GM19238 (cell line): ENCODE results near the gene HS6ST3.

Experiments
- DNase-seq: peaks from one replicate; pipeline ENCODE4 v3.0.0; 2011; ENCODE audit warnings: low spot score; ENCODE audit not compliant: insufficient read length

The HS6ST3 gene

DNA sequence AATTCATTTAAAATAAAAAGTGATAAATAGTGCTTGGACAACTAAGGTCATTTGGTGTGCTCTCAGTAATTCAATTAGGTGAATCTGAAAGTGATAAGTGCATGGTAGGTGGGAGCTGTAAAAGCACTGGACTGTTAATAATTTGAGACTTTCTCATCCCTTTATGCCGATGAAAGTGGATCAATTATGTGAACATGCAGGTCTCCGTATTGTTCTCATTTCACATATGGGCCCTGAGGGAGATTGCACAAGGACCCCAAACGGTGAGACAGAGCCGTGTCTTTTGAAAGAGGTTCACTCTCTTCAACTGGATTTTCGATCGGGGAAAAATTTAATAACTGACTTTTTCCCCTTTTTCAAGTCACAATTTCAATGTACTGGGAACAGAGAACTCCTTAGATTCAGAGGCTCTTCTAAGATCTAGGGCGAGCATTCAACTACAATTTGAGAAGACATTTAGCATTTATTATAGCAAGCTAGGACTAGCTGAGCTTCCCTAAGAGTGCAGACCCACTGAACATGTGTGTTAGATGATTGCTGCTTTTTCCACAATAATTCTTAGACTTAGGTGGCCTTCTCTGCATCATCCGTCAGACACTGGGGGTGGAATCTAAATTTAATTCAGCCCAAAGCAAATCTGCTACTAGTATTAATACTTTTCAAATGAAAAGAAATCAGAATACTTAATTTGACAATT, 556.8 kb downstream of the HS6ST3 start:
- no peak for DNase-seq

DNA sequence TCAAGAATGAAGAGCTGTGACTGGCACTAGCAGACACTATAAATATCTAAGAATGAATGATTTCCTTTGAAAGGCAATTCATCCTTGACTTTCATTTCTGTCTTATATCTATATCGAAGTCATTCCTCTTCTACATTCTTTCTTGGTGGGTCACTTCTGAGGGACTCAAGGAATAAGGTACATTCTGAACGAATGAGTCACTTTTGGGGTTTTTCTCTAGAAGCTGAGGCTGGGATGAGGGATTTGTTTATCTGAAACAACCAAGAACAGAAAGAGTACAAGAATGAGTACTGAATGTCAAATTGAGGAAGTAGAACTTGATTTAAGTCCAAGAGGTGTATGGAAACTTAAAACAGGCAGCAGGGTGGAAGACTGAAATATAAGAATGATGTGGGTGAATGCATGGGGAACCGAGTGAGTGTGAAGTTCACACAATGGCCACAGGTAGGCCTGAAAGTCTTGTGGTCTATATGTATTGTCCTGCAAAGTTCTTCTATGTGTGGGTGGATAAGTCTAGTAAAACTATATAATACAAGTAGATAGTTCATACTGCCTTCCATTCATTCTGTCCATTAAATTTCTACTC, 560.5 kb downstream of the HS6ST3 start:
- no peak for DNase-seq

DNA sequence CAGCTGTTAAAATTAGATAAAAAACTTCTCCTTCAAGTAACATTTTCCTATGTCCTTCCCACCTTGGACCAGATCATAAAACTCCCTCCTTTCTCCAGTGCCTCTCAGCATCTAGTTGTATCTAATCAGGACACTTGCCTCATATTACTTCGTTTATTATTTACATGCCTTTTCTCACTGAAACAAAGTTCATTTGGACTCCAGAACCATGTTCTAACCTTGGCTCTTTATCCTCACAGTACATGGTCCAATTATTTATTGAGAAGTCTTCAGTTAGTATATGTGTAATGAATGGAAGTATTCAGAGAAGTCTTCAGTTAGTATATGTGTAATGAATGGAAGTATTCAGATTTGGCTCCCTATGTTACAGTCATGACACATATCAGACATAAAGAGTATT, 561.7 kb downstream of the HS6ST3 start:
- no peak for DNase-seq

DNA sequence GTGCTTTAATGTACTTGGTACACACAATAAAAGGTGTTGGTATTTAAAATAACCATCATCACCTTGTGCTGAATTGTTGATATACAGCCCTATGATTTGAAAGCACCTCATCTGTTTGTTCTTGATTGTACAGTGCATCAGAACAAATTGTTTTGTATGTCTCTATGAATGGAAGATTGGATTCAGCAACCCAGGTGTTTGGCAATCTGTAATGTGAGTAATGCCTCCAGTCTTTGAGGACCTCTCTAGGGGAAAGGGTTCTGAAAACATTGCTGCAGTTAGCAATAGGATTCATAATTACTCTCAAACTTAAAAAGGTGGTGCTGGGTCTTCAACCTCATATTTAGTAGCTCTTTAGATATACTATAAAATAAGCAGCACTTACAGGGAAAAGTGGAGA, 562.6 kb downstream of the HS6ST3 start:
- DNase-seq, result no peak

DNA sequence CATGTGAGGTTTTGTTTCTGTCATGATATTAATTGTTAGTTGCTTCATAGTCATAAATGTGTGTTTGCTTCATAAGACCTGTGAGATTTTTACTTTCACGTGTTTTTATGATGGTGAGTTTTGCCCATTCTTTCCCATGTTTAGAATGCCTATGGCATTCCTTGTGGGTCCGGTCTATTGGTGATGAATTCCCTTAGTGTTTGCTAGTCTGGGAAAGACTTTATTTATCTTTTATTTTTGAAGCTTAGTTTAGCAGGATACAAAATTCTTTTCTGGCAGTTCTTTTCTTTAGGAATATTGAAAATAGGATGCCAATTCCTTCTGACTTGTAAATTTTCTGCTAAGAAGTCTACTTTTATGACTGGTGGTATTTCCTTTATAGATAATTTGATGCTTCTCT, 571.7 kb downstream of the HS6ST3 start:
- no peak for DNase-seq

DNA sequence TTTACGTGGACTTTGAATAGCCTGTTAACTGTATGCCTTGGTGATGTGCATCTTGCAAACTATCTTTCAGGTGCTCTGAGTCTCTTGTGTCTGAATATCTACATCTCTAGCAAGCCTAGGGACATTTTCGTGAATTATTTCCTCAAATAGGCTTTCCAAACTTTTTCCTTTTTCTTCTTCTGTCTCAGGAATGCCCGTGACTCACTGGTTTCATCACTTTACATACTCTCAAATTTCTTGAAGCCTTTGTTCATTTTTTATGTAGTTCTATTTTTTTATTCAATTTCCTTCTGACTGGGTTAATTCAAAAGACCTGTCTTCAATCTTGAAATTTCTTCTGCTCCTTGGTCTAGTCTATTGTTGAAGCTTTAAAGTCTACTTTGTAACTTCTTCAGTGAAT, 572.1 kb downstream of the HS6ST3 start:
- DNase-seq, result no peak

DNA sequence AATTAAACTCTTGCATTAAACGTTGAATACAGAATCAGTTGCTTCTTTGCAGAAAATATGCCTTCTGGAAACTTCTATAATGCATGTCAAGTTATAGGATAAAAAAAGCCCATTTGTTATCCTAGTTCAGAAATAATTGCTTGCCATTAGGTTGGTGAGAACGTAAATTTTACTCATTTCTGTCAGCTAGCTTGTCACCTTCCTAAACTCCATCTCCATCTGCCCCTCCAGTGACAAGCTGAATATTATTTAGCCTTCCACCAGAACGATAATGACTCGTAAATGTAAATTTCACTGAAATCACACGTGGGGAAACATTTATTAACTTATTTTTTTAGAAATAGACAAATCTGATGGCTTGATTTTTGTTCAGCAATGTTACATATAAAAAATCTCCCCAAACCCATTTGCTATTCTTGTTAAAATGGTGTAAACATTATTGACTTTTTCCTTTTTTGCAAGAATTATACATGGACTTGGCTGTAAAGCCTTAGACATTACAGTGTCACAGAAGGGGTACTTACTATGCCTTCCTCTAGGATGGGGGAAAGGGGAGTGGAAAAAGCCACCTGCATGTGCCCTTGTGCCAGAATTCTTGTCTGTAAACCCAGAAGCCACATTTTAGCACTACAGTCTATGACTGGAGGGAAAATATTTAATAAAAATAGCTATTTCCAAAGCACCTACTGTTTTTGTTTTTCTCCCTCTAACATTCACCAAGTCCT, 577.5 kb downstream of the HS6ST3 start:
- DNase-seq, result no peak

DNA sequence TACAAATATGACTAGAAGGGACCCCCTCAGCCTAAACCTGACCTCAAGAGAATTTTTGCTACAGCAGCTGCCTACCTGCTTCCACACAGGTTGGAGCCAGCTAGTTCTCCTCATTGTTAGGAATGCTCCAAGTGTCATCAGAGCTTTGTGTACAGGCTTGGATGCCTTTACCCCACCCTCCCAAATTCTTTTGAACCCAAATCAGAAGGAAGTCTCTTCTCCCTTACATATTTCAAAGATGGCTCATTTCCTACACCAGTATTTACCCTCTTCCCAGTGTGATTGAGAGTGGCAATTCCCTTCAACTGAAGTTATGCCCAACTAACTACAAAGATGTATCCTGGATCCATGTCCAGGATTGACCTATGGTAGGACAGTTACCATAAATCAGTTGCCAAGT, 581.2 kb downstream of the HS6ST3 start:
- DNase-seq, result no peak

DNA sequence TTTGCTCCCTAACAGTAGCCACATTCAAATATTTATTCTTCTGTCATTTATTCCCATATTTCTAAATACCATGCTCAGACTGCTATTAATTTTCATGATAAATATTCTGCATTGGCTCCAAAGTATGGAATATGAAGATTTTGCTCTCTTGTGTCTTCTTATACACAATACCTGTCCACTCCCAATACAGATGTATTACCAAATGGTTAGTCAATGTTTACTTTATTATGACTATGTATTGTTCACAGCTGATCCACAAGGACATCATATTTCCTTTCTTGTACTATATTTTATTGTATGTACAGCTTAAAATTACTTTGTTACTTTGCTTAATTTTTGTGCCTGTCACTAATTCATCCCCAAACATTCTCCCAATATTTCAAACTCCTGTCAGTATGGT, 582.1 kb downstream of the HS6ST3 start:
- no peak for DNase-seq

DNA sequence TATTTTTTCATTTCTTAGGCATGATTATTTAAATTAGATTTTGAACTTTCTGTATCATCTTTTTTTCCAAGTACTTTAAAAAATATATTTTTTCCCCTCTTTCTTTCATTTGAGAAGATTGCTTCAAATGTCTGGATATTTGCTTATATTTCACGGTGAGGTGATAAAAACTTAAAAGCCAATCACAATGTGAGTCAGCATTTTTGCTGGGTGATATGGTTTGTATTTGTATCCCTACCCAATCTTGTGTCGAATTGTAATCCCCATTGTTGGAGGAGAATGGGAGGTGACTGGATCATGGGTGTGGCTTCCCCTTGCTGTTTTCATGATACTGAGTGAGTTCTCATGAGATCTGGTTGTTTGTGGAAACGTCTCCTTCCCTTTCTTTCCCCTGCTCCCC, 583.9 kb downstream of the HS6ST3 start:
- DNase-seq, result no peak

DNA sequence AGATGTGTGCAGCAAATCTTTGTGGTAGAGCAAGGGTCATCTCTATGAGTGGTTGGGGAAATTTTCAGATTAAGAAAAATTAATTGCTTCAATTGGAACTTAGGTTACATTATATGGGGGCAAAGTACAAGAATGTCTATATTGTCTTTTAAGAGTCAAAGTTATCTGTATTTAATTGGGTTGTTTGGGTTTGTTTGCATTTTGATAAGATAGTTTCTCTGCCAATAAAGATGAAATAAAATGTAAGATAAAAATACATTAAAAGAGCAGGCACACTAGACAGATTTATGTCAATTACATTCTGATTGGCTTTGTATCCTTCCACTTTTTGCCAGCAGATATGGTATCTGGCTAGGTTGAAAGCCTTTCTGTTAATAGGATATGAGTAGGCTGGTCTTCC, 587.1 kb downstream of the HS6ST3 start:
- DNase-seq, result no peak

DNA sequence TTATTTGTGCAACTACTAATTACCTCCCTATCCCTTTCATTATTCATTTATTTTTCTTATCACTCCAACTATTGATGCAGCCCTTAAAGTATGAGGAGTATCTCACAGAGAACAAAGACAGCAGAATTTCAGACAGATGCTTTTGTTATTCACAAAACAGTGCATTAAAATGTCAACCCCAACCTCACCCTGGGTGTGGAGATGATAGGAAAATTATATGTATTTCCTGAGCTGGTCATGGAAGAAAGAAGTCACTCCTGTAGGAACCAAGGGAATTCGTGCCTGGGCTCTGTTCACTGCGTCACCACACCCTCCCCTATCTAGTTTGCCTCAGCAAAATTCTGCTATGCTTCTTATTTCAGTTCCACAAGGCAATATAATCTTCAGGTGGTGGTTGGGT, 588.9 kb downstream of the HS6ST3 start:
- DNase-seq, result no peak

DNA sequence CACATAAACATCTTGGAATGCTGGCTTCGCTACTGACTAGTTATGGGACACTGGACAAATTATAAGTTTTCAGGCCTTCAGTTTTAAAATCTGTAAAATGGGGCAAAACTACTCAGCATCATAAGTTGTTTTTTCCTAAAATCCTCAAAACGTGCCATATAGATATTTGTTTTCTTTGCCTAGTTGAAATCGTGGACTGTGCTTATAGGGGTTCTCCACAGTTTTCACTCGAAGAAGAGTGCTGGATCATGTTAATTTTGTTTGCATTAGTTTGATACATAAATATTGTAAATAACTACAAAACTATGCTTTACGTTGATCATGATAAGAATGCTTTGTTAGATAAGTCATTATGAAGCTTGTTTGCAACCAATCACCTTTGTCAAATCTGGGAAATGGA, 591.0 kb downstream of the HS6ST3 start:
- DNase-seq, result no peak

DNA sequence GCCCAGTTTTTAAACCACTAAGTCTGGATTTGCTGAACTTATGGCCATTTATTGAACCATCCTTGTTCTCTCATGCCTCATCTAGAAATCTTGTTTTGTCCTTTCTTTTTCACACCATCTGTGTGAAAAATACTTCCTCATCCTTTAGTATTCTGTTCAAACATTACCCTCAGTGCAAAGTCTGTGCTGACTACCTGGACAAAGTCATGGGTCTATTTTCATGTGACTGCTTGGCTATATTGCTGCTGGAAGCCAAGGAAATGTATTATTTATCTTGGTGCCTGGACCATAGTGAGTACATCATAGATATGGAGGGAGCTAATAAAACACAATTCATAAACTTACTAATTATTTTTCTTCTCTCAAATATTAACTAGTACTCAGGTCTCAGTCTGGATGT, 591.9 kb downstream of the HS6ST3 start:
- DNase-seq, result no peak

DNA sequence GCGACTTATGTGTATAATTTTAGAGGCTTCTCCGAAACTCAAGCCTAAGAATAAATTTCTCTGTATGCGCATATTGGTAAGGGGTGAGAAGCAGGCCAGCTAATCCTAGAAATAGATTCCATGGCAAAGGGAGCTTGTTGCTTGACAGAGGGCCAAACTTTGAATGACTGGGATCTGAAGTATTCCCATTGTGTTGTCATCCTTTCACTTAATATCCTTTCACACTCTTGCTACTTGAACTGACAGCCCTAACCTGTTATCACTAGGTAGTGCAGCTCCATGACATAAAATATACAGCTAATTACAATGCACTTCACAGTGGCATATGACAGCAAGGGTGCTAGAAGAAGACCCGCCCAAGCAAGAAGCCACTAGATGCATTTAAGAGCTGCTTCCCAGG, 594.6 kb downstream of the HS6ST3 start:
- no peak for DNase-seq

DNA sequence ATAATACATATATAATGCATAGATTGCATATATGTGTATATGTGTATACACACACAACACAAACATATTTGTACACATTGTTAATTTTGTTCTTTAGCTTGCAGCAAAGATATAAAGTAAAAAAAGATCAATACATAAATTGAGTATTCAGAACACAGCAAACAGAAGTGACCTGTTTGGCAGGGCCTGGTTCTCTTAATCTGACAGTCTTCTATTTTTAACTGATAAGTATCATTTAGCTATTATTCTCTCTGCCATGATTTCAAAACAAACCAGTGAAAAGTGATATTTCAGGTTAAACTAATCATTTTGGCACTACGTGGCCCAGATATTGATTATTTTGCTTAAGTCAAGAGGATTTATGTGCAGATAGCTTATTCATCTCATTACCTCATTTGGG, 595.0 kb downstream of the HS6ST3 start:
- no peak for DNase-seq

DNA sequence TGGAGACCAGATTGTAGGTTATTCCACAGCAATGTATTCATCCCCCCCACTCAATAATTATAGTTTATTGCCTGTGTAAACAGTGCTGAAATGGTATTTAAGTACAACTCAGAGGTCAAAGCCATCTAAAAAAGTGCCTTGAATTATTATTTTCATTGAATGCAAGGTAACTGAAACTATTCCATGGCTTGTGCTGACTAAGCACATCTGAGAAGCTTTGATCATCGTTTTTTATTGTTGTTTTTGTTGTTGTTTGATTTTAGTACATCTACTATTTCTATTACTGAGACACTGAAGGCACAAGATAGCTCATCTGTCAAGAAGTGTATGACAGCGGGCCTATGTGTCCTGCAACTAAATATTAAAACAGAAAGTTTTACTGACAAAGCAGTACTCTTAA, 596.4 kb downstream of the HS6ST3 start:
- no peak for DNase-seq

DNA sequence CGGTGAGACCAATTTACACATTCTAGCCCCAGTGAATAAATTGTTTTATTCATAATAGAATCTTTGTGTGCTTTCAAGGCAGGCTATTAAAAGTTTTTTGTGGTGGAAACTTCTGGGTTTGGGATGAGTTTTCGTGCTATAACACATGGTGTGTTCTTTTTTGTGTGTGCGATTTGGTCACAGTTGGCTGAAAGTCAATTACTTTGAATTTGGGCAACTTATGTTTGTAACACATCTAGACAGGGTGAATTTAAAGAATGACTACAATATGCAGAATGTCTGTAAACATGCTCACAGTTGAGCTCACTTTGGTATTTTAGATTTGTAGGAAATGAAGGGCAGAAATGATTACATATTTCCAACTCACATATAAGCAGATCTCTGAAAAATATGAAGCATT, 597.3 kb downstream of the HS6ST3 start:
- DNase-seq, result no peak

DNA sequence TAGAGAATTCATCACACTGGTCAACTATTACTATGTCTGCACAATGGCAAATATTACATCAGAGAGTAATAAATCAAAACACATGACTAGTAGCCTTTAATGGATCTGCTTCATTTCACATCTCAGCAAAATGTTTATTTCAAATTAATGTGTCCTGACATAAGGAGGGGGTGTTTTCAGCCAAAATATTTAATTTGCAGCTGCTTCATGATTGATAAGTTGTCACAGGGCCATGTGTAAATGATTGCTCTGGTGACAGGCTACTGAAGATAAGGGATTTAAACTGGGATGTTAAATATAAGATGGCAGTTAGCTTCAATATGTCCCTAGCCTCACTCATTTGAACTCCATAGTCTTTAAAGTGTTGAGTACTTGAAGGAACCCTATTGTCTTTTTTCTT, 601.1 kb downstream of the HS6ST3 start:
- no peak for DNase-seq

DNA sequence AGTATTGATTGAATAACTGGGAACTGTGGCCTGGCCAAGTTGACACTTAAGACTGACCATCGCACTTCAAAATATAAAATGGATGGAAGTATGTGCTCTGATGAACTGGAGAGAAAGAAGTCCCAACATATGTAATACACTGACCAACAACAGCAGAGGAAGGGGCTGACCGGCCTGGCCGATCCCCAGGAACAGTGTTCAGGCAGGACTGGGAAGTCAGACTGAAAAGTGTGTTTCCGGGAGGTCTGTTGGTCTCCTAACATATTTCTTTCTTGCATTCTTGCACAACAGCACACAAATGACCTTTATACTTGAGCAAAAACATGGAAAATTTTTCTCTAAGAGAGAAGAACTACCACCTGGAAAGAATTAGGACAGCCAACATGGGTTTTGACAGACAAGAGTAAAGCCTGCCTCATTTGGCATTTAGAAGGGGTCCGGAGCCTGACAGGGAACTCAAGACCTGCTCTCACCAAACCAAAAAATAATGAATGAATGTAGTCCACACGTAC, 606.5 kb downstream of the HS6ST3 start:
- no peak for DNase-seq

DNA sequence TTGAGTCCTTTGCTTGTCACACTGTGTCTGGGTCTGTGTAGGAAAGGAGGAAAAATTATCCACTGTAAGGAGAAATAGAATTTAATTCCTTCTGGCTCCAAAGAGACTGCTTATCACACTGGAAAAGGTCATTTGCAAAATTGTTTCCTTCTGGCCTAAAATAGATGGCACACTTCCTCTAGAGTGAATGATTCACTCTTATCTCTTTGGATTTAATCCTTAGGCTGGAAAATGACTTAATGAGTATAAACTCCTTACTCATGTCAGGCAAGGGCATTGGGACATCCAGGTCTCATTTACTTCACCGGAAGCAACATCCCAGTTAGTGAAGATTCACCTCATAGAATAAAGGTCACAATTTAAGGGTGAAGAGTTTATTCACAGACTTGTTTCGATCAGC, 610.8 kb downstream of the HS6ST3 start:
- no peak for DNase-seq

DNA sequence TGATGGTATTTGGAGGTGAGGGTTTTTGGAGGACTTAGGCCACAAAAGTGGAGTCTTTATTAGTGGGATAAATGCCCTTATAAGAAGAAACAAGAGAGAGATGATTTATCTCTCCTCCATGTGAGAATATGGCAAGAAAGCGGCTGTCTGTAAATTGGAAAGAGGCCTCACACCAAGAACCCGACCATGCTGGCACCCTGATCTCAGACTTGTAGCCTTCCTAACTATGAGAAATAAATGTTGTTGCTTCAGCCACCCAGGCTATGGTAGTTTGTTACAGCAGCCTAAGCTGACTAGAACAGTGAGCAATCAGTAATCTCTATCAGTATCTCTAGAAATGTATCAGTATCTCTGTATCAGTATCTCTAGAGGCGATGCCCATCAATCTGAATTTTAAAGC, 617.2 kb downstream of the HS6ST3 start:
- DNase-seq, result no peak
